ENCODE results near the gene HAAO.

- TF ChIP-seq CTCF (IDR thresholded peaks at IDR 0.05) (no peak), EZH2 (IDR thresholded peaks at IDR 0.05; ENCODE audit: borderline replicate concordance, insufficient read depth, low read depth, low read length, poor library complexity, severe bottlenecking) (no peak)
Measured at GRCh38 chr2:42769583-42770287, 22.6 kb downstream of the HAAO start.

All from B cell (primary cell).